Tongue (tissue), 2 donors: ENCODE measurements around the gene GLP1R. TPM values are rescaled to one million over a fixed set of nuclear protein-coding genes. Genes with fewer than 3 reads are reported as not detected.

Experiments used
- DNase-seq: peaks from one replicate; pipeline ENCODE4 v3.0.0-alpha.2; 2015
- total RNA-seq: library from RNA; depleted of rRNA; stranded (reverse); fragments of >200 nt; gene quantifications from one replicate; pipeline ENCODE4 v1.2.3, GENCODE V29; 2014

The GLP1R gene
- 0.72 TPM for total RNA-seq

DNA sequence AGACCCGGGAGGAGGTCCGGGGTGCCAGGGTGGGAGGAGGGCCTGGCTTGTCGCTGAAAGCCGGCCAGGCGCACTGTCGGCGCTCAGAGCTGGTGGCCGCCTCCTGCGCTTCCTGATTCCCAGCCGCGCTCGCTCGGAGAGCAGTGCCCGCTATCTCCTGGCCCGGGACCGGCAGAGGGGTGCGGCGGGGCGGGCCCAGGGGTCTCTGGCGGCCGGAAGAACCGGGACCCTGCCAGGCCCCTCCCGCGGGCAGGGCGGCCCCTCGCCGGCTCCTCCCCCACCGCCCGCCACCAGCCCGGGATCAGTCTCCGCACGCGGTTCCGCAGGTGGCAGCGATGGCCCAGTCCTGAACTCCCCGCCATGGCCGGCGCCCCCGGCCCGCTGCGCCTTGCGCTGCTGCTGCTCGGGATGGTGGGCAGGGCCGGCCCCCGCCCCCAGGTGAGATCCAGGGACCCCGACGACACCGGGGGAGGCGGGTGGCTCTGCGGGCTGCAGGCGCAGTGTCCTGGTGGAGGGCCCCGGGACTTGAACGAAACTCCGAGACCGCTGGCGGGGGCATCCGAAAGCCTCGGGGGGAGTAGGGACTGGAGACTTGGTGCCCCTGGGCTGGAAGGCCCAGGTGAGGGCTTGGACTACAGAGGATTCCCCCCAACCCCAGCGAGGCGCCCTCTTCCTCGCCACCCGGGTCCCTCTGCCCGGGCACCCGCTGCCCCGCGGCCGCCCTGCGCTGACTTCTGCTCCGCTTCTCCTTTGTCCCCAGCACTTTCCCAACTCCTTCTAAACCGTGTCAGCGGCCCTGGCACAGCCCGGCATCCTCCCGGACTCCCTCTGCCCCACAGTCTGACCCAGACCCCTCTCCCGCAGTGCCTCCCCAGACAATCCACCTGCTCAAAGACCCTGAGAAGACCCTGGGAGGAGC lies at the start of gene GLP1R:
GLP1R (plus strand) TSS at position 301 of the 919 bp plus-strand sequence; CDS start at position 361, 60 bp downstream.
- DNase-seq, result peak; percentile 2

DNA sequence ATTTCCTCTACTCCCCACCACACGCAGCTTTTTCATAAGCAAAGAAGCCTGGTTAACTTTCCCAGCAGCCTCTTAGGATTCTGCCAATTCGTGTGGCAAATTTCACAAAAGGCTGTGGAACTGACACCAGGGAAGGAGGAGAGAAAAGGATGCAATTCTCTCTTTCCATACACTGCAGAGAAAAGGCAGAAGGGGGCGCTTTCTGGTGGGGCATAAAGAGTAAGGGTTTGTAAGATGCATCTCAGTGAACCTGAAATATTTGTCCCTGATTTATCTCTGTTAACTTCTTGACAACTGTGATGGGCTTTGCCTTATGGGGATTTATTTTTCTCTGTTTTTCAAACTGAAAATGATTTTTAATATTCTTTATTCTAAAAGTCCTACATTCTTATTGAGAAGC lies 45.5 kb upstream of the GLP1R start:
- DNase-seq, result no peak

DNA sequence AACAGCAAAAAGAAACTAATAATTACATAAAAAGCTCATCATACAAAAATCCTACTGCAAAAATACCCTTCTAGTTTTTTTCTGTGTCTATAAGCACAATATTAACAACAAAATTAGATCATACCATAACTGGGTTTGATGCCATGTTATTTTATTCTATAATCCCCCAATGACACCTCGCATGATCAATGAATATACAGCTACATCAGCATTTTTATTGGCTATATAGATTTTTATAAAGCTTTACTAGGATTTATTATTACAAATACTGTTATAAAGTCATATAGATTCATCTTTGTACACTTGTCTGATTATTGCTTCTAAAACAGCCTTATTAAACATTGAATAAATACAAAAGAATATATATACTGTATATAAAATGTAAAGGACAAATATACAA lies 45.1 kb upstream of the GLP1R start:
- no peak for DNase-seq

DNA sequence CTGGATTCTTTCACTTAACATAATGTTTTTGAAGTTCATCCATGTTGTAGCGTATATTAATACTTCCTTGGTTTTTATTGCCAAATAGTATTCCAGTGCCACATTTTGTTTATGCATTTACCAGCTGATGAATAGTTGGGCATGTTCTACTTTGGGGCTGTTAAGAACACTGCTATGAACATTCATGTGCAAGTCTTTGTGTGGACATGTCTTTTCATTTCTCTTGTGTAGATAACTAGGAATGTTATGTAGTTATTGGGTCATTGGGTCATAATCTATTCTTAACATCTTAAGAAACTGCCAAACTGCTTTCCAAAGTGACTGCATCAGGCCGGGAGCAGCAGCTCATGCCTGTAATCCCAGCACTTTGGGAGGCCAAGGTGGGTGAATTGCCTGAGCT lies 43.8 kb upstream of the GLP1R start:
- no peak for DNase-seq

DNA sequence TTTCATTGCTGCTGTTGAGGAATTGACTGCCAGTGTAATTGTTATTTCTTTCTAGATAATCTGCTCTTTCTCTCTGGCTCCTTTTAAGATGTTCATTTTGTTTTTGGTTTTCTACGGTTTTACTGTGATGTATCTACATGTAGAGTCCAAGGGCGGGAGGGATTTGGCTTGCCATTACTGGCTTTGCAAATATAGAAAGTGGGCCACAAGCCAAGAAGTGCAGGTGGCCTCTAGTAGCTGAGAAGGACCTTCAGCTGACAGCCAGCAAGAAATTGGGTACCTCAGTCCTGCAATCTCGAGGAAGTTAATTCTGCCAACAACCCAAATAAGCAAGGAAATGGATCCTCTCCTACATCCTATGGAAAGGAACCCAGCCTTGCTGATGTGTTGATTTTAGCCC lies 42.8 kb upstream of the GLP1R start:
- DNase-seq, result no peak

DNA sequence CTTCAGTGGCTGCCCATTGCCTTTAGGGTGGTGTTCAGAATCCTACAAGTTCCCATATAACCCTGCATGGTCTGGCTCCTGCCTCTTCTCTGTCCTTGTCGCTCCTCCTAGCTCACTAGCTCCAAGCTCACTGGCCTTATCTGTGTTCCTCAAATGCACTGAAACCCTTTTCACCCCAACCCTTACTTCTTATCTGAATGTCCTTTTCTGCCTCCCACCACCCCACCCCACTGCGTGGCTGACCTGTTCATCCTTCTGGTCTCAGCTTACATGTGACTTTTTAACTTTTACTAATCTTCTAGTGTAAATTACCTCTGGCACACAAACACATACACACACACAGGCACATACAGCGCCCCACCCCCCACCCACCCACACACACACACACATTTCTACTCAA lies 41.0 kb upstream of the GLP1R start:
- no peak for DNase-seq

DNA sequence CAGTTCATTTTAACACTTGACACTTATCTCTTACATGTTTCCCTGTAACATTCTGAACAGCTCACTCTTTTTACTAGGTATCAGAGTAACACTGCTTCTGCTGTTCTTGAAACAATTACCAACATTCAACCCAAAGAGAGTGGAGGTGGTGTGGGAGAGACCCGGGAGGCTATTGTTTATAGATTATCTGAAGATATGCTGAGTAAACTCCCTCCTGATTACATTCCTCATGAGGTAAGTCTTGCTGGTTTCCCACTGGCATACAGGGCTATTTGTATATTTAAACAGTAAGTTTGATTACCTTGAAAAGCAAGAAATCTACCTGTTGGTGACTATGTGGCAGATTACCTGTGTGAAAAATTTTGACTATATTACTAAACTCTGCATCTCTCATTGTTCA lies 39.8 kb upstream of the GLP1R start:
- no peak for DNase-seq

DNA sequence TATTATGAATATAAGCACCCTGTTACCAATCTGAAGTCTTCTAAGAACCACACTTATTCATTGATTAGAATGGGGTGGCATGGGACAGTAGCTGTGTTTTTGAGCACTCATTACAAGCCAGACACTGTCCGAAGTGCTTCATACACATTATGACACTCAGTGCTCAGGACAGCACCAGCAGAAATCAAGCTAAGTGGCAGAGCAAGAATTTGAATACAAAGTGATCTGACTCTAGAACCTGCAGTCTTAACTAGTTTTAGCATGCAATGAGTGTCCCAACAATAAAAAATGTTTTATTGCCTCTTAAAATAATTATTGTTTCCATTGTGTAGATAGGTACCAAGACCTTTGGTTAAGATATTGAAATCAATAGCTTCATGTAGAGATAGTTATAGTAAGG lies 39.1 kb upstream of the GLP1R start:
- no peak for DNase-seq

DNA sequence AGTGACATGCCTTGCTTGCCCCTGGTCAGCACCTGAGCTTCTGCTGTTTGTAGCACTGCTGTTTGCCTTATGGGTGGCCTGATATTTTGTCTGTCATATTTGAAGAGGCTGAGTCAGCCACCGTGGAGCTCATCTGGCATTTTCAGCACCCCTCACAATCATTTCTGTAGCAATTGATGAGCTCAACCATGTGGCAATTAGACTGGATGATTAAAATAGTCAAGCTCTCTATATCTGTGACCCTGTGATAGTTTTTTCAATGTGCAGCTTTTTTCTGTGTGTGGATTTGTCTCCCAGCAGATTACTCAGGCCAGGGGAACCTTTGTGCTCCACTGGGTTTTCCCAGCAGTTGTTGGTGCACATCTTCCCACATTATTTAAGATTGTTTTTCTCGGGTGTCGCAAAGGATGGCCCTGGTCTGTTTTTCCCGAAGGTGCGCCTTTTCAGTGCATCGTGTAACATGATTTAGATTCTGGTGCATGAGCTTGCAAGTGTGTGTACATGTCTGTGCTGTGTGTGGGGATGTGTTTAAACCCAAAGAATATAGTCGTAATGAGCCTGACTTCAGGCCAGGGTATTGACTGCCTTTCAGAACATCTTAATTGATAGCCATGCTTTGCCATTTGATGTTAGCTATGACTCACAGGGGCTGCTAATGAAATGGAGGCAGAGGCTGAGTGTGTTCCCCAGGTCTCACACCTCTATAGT lies 31.6 kb upstream of the GLP1R start:
- no peak for DNase-seq

DNA sequence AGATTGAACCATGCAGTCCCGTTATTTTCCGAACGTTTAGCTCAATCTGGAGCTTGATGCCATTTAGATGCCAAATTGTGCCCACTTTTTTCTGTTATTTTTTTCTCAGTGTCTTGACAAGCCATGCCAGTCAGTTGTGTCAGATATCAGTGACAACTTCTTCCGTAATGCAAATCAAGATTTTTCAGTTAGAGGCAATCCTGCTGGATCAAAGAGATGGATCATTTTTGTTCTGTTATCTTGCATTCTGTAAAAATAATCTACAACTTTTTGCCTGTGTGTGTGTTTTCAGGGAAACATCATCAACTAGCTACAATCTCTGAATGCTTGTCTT lies 31.1 kb upstream of the GLP1R start:
- DNase-seq, result no peak

DNA sequence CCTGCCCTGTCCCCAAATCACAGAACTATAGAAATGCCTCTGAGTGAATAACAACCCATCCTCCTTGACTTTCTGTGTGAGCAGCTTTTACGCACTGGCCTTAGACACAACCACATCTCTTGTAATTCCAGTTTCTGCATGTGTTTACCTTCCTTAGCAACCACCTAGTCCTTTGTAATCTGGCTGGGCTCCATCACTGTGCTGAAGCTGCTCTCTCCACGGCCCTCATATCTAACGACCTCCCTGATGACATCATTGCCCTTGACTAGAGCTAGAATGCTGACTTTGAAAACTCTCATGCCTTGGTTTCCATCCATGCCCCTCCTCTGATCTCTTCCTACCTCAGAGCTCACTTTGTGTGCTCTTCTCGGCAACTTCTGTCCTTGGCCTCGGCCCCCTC lies 30.5 kb upstream of the GLP1R start:
- DNase-seq, result no peak

DNA sequence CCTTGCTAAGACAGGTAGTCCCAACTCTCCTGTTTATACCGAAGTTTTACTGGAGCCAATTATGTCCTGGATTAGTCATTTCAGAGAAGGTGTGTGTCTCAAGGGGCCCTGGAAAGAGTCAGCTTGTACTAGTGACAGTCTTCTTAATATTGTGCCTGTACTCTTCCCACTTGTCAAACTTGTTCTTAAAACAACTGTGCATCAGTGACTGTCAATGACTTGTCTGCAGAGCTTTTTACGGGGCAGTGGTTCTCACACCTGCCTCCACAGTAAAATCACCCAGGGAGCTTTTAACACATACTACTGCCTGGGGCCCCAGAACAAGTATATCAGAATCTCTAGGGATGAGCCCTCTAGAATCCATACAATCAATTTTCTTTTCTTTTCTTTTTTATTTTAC lies 28.4 kb upstream of the GLP1R start:
- DNase-seq, result no peak

DNA sequence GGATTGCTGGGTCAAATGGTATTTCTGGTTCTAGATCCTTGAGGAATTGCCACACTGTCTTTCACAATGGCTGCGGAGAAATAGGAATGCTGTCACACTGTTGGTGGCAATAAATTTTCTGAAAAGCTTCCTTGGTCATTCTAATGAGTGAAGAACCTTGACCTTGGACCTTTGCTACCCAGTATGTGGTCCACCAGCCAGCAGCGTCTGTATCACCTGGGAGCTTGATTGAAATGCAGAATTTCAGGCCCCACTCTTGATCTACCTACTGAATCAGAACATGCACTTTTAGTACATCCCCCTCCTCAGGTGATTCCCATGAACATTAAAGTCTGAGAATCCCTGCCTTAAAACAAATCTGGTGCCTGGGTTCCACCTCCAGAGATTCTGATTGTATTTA lies 27.5 kb upstream of the GLP1R start:
- DNase-seq, result no peak

DNA sequence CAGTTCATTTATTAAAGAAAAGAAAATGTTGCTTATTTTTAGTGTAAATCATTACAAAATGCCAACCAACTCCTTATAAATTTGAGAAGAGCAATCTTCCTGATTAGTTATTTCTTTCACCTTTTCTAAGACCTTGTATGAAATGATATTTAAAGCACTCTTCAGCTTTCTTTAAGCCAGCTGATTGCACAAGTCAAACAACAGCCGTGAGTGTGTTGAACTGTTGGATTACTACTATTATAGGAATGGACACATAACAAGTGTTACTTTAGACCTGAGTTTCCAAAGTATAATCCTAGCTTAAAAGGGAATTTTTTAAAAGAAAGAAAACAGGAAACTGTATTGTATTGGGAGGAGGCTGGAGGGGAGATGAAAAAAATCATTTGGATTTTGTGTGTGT lies 26.8 kb upstream of the GLP1R start:
- DNase-seq, result no peak

DNA sequence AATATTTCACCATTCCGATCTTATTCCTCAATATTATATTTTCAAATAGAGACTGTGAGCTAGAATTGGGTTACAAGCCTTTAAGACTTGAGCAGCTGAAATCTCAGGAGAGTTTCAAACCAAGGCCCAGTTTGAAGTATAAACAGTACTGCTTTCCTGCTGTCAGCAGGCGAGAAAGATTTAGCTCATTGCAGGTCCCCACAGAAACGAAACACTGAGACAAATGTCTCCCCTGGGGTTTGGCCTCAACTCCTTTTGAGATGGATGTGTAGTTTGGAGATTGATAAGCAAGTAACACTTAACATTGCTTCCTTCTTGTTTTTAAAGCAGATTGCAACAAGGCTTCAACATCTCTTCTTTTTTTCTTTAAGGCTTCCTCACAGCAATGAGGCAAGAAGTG lies 22.4 kb upstream of the GLP1R start:
- DNase-seq, result no peak

DNA sequence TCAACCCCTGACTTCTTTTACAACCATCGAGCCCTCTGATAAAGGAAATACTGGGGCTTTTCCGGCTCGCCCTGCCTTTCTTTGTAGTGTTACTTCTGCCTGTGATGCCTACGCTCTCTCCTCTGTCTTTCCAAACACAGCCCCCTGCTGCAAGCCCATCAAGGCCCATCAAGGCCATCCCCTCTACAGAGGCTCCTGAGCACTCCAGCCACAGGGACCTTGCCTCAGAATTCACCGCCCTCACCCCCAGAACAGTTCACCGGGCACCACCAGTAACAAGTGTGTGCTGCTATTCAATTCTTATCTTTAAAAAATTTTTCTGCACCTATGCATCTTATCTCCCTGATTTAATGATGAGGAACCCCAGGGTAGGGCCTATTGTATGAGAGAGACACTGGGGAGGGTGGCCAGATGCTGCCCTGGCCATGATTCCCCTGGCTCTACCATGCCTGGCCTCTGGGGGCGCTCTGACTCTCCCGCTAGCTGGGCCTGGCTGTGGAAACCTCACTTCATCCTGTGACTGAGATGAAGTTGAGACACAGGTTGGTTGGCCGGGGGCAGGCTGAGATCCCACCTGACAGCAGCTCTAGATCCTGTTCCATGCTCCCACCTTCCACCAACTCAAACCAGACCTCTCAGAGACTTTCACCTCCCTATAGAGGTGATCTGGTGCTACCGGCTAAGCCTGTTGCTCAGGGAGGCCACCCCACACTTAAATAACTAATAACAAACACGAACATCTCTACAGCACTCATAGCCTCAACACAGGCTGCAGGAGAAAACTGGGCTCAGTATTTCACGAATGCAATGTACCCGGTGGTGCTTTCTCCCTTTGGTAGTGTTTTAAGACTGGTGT lies 19.2 kb upstream of the GLP1R start:
- DNase-seq, result peak; percentile 15

DNA sequence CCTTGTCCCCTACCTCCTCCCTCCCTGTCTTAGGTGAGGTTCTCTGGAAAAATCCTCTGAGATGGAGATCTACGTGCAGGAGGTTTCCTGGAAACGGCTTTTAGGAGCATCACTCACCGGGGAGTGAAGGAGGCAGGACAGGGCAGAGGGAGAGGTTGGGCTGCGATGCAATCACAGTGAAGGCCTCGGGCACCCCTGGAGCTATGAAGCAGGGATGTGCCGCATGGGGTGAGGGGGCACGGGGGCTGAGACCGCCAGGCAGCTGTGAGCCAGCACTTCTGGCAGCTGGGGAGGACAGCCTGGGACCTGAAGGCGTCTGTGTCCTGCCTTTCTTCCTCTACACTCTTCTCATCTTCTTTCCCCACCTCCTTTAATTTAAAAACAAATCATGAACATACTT lies 12.9 kb upstream of the GLP1R start:
- no peak for DNase-seq

DNA sequence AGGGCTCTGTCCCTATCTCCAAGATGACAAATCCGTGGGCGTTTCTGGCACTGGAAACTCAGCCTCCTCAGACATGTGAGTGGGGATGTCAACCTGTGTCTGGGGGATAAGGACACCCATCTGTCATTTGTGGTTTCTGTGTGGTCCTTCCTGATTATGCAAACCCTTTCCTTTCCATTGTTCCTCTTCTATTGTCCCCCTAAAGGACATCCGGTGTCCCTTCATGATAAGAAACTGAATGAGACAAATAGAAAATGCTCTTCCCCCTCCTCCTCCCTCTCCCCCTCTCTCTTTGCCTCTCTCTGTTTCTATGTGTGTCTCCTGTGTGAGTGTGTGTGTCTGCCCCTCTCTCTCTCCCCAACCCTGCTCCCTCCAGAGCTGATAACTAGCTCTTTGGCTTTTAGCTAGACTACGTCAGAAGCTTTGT lies 11.5 kb upstream of the GLP1R start:
- no peak for DNase-seq

DNA sequence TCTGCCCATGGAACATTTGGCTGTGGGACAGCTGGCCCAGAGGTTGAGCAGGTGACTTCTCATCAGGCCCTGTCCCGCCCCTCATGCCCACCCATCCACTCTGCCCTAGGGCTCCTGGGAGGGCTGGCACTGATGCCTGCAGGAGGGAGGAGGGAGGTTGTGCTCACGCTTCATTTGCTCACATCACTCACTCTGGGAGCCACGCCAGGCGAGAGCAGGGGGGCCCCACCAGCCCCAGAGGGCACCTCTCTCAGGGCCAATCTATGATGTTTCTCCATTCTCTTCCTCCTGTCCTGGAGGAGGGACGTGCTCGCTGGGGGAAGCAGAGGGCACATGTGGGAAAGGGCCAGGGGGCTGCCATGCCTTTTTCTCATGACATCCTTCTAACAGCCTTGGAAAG lies 10.9 kb upstream of the GLP1R start:
- DNase-seq, result no peak

DNA sequence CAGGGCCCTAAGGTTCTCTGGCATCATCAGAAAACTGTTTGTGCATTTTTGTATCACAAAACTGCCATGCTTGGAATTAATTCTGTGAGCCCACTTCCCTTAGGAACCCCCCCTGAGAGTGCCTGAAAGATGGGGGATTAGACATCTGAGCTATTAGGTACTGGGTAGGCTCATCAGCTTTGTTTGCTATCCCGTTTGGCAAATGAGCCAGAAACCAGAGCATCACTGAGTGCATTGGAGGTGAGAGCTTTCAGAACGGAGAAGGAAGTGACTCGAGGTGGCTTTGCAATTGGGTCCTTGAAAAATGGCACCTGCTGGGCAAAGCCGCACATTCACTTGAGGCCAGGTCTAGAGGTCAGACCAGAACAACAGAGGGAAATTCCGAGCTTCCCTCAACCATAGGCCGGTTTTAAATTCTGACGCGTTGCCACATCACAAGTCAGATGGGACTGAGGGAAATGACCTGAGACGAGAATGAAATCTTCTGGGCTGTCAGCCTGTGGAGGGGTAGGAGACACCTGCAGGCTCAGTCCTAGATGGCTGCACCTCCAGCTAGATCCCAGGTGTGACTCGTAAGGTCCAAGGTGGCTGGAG lies 8.4 kb upstream of the GLP1R start:
- no peak for DNase-seq

DNA sequence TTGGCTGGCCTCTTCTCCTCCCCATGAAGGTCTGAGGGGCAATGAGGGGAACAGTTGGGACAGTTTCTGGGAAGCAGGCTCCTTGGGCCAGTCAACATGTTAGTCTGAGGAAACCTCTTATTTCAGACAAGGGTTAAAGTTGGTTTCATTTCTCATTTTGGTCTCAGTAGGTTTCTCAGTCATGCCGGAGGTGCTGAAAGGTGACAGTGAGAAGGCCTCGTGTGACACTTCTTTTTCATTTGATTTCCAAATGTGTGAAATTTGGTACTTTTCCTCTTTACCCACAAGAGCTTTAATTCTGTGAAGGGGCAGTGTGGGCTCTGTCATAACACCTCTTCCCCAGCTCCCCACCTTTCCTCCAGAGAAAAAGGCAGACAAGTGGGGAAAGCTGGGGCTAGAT lies 7.5 kb upstream of the GLP1R start:
- no peak for DNase-seq

DNA sequence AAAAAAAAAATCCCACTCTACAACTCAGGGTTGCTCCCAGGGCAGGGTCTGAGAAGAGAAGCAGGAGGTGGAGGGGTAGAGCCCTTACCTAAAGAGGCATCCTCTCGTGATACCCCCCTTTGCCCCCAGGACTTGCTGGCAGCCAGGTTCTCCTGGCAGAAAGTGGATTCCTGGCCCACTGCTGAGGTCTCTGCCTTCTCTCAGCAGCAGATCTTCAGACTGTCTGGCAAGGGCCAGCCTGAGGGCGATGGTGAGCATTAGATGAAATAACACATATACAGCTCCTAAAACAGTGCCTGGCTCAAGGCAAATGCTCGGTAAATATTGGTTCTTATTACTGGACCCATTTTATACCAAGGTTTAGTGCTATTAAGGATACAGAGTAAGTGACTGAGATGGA lies 4.8 kb upstream of the GLP1R start:
- no peak for DNase-seq

DNA sequence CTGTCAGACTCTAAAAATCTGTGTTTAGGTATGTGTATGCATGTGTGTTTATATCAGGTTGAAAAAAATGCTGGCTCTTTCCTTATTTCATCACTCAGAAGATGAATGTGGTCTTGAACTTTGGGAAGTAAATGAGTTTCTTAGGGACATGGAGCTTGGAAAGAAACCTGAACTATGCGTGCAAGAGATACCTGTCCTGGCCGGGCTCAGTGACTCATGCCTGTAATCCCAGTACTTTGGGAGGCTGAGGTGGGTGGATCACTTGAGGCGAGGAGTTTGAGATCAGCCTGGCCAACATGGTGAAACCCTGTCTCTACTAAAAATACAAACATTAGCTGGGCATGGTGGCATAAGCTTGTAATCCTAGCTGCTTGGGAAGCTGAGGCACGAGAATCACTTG lies 4.4 kb upstream of the GLP1R start:
- DNase-seq, result no peak
